HL-60 (cell line): Measurements from ENCODE around the gene COL6A3.

Source experiments
- CTCF ChIP-seq: IDR thresholded peaks from one replicate; pipeline ENCODE4 v1.5.1; 2011; ENCODE audit warnings: low read length, control low read depth, inconsistent platforms; ENCODE audit not compliant: insufficient read depth
- POLR2AphosphoS5 ChIP-seq: IDR thresholded peaks from 2 replicates; pipeline ENCODE4 v1.6.1; 2012; ENCODE audit warnings: low read depth

DNA sequence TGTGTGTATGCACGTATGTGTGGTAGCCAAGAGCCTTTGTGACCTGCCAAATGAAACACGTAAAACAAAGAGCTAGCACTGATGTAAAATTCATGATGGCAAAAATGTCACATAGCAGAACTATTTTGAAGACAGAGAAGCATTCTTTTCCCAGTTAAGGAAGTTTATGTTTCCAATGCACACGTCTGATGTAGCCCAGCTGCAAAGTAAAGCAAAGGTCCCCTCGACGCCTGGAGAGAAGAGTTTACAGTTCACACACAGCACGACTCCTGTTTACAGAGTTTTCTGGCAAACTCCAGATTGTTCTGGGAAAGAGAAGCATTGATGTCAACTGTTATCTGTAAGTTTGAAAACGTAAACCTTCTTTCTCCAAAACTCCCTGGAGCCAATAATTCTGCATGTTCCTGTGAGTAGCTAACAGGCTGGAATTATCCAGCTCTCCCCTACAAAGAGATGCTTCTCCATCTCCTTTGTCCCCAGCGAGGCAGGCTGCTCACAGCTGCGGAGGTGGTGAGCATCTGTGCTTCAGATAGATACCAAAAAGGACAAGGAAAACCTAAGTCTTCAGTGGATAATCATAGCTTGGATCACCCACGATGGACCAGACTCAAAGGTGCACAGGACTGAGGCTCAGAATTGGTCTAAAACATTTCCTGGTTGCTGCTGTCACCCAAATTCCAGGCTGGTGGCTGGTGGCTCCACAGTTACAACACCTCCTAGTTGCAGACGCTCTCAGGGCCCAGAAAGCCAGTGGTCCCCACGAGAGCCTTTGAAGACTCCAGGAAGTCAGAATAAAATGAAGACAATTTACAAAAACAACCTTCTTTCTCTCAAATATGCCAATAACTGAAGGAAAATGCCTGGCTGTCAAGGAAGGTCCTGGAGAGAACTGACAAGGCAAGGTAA, 87.4 kb downstream of the COL6A3 start:
- TF ChIP-seq POLR2AphosphoS5 (no peak), CTCF (no peak)
